CD14-positive monocyte (primary cell): ENCODE results near the gene SRP14. TPM values are rescaled to one million over a fixed set of nuclear protein-coding genes. Genes with fewer than 3 reads are reported as not detected.

Experiments used
- DNase-seq, 3 donors: peaks; one replicate each; pipeline ENCODE4 v3.0.0-alpha.2; 2011 to 2022
- H2AFZ ChIP-seq: 2 replicates; pipeline ENCODE4 v1.6.0; 2012; ENCODE audit warnings: mild to moderate bottlenecking, low read depth, low read length, inconsistent platforms; ENCODE audit not compliant: insufficient read depth, poor library complexity, severe bottlenecking
- H3K27ac ChIP-seq, 2 donors: 1 replicate in 1 of 2; 2 replicates in 1 of 2; pipeline ENCODE4 v1.5.1; 2012 to 2013; ENCODE audit warnings: low read length in 2 of 2, control low read depth in 1 of 2, inconsistent platforms in 1 of 2, low read depth in 1 of 2, mild to moderate bottlenecking in 1 of 2
- H3K27me3 ChIP-seq, 2 donors: one replicate each; pipeline versions ENCODE4 v1.6.0 to v1.6.1; 2011 to 2013; ENCODE audit warnings: low read length in 2 of 2; ENCODE audit not compliant: control insufficient read depth in 2 of 2, insufficient read depth in 2 of 2
- H3K36me3 ChIP-seq, 2 donors: replicated peaks in 1 of 2; 1 replicate in 1 of 2; 2 replicates in 1 of 2; pipeline versions ENCODE4 v1.5.1 to v1.6.1; 2012 to 2013; ENCODE audit warnings: low read length in 2 of 2, control low read depth in 1 of 2, inconsistent platforms in 1 of 2, mild to moderate bottlenecking in 1 of 2; ENCODE audit not compliant: insufficient read depth in 2 of 2, control insufficient read depth in 1 of 2
- H3K4me1 ChIP-seq, 2 donors: 1 replicate in 1 of 2; 2 replicates in 1 of 2; pipeline versions ENCODE4 v1.5.1 to v1.6.1; 2012 to 2013; ENCODE audit warnings: low read length in 2 of 2, control low read depth in 1 of 2, inconsistent platforms in 1 of 2, mild to moderate bottlenecking in 1 of 2, moderate library complexity in 1 of 2; ENCODE audit not compliant: insufficient read depth in 2 of 2, control insufficient read depth in 1 of 2
- H3K4me2 ChIP-seq: replicated peaks from 2 replicates; pipeline ENCODE3; 2012; ENCODE audit warnings: low read length, moderate library complexity, mild to moderate bottlenecking; ENCODE audit not compliant: poor library complexity, severe bottlenecking; ENCODE audit errors: extremely low read depth
- H3K4me3 ChIP-seq, 3 experiments: fragments of 200-600 bp in 1 of 3; sonication (generic) in 1 of 3; replicated peaks in 1 of 3; 1 replicate in 2 of 3; 2 replicates in 1 of 3; pipeline ENCODE4 v1.5.1; 2011 to 2013; ENCODE audit warnings: low read length in 3 of 3, mild to moderate bottlenecking in 3 of 3, control low read depth in 2 of 3, low read depth in 2 of 3, inconsistent platforms in 1 of 3, moderate library complexity in 1 of 3
- H3K79me2 ChIP-seq: 2 replicates; pipeline ENCODE4 v1.6.0; 2012; ENCODE audit warnings: mild to moderate bottlenecking, control low read depth, inconsistent platforms, low read length, moderate library complexity; ENCODE audit not compliant: insufficient read depth
- H3K9ac ChIP-seq: 2 replicates; pipeline ENCODE4 v1.6.0; 2017; ENCODE audit warnings: low read length, mild to moderate bottlenecking; ENCODE audit not compliant: insufficient read depth, poor library complexity, severe bottlenecking
- H3K9me3 ChIP-seq, 2 donors: replicated peaks in 1 of 2; 1 replicate in 1 of 2; 2 replicates in 1 of 2; pipeline versions ENCODE4 v1.5.1 to v1.6.1; 2012 to 2013; ENCODE audit warnings: low read length in 2 of 2, control low read depth in 1 of 2; ENCODE audit not compliant: control insufficient read depth in 1 of 2, insufficient read depth in 1 of 2
- H4K20me1 ChIP-seq: 2 replicates; pipeline ENCODE4 v1.6.0; 2012; ENCODE audit warnings: mild to moderate bottlenecking, low read length, control low read depth, moderate library complexity; ENCODE audit not compliant: insufficient read depth
- H3K27ac Mint-ChIP-seq, 7 donors: one replicate each; pipeline ENCODE4 v1.8.0; 2020; ENCODE audit warnings: mild to moderate bottlenecking in 7 of 7, mixed read lengths in 7 of 7, moderate library complexity in 6 of 7, inconsistent platforms in 2 of 7
- H3K27me3 Mint-ChIP-seq, 3 donors: one replicate each; pipeline ENCODE4 v1.8.0; 2021 to 2022; ENCODE audit warnings: low read depth in 3 of 3, mild to moderate bottlenecking in 3 of 3, mixed read lengths in 3 of 3, moderate library complexity in 3 of 3, inconsistent platforms in 1 of 3
- H3K36me3 Mint-ChIP-seq, 2 donors: one replicate each; pipeline ENCODE4 v1.8.0; 2020; ENCODE audit warnings: mixed read lengths in 2 of 2, inconsistent platforms in 1 of 2, mild to moderate bottlenecking in 1 of 2
- H3K4me1 Mint-ChIP-seq: one replicate; pipeline ENCODE4 v1.8.0; 2020; ENCODE audit warnings: mild to moderate bottlenecking, mixed read lengths
- H3K4me3 Mint-ChIP-seq, 2 donors: one replicate each; pipeline ENCODE4 v1.8.0; 2020; ENCODE audit warnings: mild to moderate bottlenecking in 2 of 2, mixed read lengths in 2 of 2, moderate library complexity in 1 of 2
- H3K9me3 Mint-ChIP-seq, 7 donors: one replicate each; pipeline ENCODE4 v1.8.0; 2020 to 2022; ENCODE audit warnings: mixed read lengths in 7 of 7, mild to moderate bottlenecking in 6 of 7, moderate library complexity in 6 of 7, inconsistent platforms in 2 of 7
- CTCF ChIP-seq: fragments of 200-600 bp; IDR thresholded peaks from one replicate; pipeline ENCODE4 v1.8.0; 2022; ENCODE audit warnings: antibody characterized with exemption, mild to moderate bottlenecking
- WGBS: methylation state at CpG from one replicate; pipeline ENCODE4 v1.1.5; 2013; ENCODE audit warnings: missing lambda C conversion rate; ENCODE audit not compliant: insufficient coverage; 5-methylcytosine and 5-hydroxymethylcytosine counted together
- intact Hi-C, 2 donors: fragments of 100-400 bp; cut with micrococcal nuclease; formaldehyde crosslinking; loops; one replicate each; pipeline versions ENCODE4 v1.15.0 to v1.15.1; 2023
- polyA plus RNA-seq, 3 donors: library from polyadenylated mRNA; depleted of rRNA in 1 of 3; unstranded in 2 of 3; stranded (reverse) in 1 of 3; fragments of 300-500 nt in 2 of 3; fragments of >200 nt in 1 of 3; fragmentation: Illumina TruSeq in 2 of 3; gene quantifications; 1 replicate in 2 of 3; 2 replicates in 1 of 3; pipeline ENCODE4 v1.2.3, GENCODE V29; 2012 to 2021

Gene SRP14
- polyA plus RNA-seq, 3 donors = 181 to 548 (median 525) TPM

GRCh38 chr15:40082195-40082883 lies 43.4 kb upstream of the SRP14 start:
- Mint-ChIP-seq H3K4me3 (peak overlapping the region; percentile 86 to 87), H3K4me1 (peaks cover 33% of the 10 kb centered on the region), H3K27me3 (peaks cover 3 to 4% (median 4%) of the 10 kb centered on the region in 3 donors), H3K36me3 (peaks cover 0 to 2% of the 10 kb centered on the region in 2 donors), H3K9me3 (peaks cover 0 to 2% (median 0%) of the 10 kb centered on the region in 7 donors), H3K27ac (peak overlapping the region in 2 of 7 donors; percentile 70 to 96)
- no peaks in the 10 kb centered on the region for H3K9me3 ChIP-seq
- peak overlapping the region; percentile 54 for H3K9ac ChIP-seq
- peak overlapping the region; percentile 77 for H2AFZ ChIP-seq
- peaks cover 22 to 31% of the 10 kb centered on the region in 2 donors for H3K4me1 ChIP-seq
- H3K27me3 ChIP-seq = no peaks in the 10 kb centered on the region
- no peaks in the 10 kb centered on the region for H4K20me1 ChIP-seq
- TF ChIP-seq CTCF = no peak
- intact Hi-C loops = loop anchor here in 1 of 2 donors (5.0 kb wide), 1 partner anchor 35 kb away; no protein-coding TSS in a partner anchor
- WGBS = 88% methylated on average over 4 of the region's 12 CpGs
- H3K79me2 ChIP-seq = no peaks in the 10 kb centered on the region
- DNase-seq = no peak
- H3K36me3 ChIP-seq = no peaks in the 10 kb centered on the region
- peak overlapping the region in 1 of 2 donors; percentile 87 for H3K27ac ChIP-seq
- H3K4me3 ChIP-seq = peak overlapping the region in 2 of 3 experiments; percentile 77 to 86
- peak overlapping the region; percentile 84 for H3K4me2 ChIP-seq

- no peak for TF ChIP-seq CTCF
- no peaks in the 10 kb centered on the region for H3K36me3 ChIP-seq
- intact Hi-C loops = loop anchor here in 1 of 2 donors (2.0 to 5.0 kb wide), 2 partner anchors 13 to 34 kb away; no protein-coding TSS in a partner anchor
- H3K9me3 ChIP-seq = no peaks in the 10 kb centered on the region
- peak in 2 of 3 donors; percentile 40 to 41 for DNase-seq
- H3K4me3 Mint-ChIP-seq = peak overlapping the region; percentile 86 to 87
- WGBS = 28% methylated on average over 10 of the region's 12 CpGs
- peak overlapping the region; percentile 70 to 96 (median 83) for H3K27ac Mint-ChIP-seq
- peak overlapping the region; percentile 54 for H3K9ac ChIP-seq
- peaks cover 22 to 31% of the 10 kb centered on the region in 2 donors for H3K4me1 ChIP-seq
- peak overlapping the region; percentile 84 for H3K4me2 ChIP-seq
- peaks cover 3 to 4% (median 4%) of the 10 kb centered on the region in 3 donors for H3K27me3 Mint-ChIP-seq
- H3K4me1 Mint-ChIP-seq = peaks cover 33% of the 10 kb centered on the region
- peak overlapping the region; percentile 77 for H2AFZ ChIP-seq
- H3K36me3 Mint-ChIP-seq = peaks cover 0 to 2% of the 10 kb centered on the region in 2 donors
- no peaks in the 10 kb centered on the region for H4K20me1 ChIP-seq
- H3K27ac ChIP-seq = peak overlapping the region; percentile 32 to 87
- H3K27me3 ChIP-seq = no peaks in the 10 kb centered on the region
- H3K9me3 Mint-ChIP-seq = peaks cover 0 to 2% (median 0%) of the 10 kb centered on the region in 7 donors
- H3K4me3 ChIP-seq = peak overlapping the region; percentile 45 to 86 (median 77)
- no peaks in the 10 kb centered on the region for H3K79me2 ChIP-seq
Observed at GRCh38 chr15:40081691-40082194, 42.8 kb upstream of the SRP14 start.
